T-helper 1 cell treated with Interleukin-12 subunit alpha and Interleukin-12 subunit beta and Interleukin-4 antibody, amounts not matched to agents 30 ng/mL and 1 ng/mL, for 36 hours (primary cell): Measurements from ENCODE around the gene ABHD8. TPM values are rescaled to one million over a fixed set of nuclear protein-coding genes. Genes with fewer than 3 reads are reported as not detected.

Experiments used
- intact Hi-C: fragments of 100-400 bp; cut with micrococcal nuclease; formaldehyde crosslinking; loops from one replicate; pipeline ENCODE4 v1.15.1; 2024
- total RNA-seq: library from RNA; stranded (reverse); gene quantifications from 2 replicates; pipeline ENCODE4 v1.2.3, GENCODE V29; 2022

The ABHD8 gene, protein sequence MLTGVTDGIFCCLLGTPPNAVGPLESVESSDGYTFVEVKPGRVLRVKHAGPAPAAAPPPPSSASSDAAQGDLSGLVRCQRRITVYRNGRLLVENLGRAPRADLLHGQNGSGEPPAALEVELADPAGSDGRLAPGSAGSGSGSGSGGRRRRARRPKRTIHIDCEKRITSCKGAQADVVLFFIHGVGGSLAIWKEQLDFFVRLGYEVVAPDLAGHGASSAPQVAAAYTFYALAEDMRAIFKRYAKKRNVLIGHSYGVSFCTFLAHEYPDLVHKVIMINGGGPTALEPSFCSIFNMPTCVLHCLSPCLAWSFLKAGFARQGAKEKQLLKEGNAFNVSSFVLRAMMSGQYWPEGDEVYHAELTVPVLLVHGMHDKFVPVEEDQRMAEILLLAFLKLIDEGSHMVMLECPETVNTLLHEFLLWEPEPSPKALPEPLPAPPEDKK
- total RNA-seq, result 12.0 and 12.7 TPM in 2 replicates

DNA sequence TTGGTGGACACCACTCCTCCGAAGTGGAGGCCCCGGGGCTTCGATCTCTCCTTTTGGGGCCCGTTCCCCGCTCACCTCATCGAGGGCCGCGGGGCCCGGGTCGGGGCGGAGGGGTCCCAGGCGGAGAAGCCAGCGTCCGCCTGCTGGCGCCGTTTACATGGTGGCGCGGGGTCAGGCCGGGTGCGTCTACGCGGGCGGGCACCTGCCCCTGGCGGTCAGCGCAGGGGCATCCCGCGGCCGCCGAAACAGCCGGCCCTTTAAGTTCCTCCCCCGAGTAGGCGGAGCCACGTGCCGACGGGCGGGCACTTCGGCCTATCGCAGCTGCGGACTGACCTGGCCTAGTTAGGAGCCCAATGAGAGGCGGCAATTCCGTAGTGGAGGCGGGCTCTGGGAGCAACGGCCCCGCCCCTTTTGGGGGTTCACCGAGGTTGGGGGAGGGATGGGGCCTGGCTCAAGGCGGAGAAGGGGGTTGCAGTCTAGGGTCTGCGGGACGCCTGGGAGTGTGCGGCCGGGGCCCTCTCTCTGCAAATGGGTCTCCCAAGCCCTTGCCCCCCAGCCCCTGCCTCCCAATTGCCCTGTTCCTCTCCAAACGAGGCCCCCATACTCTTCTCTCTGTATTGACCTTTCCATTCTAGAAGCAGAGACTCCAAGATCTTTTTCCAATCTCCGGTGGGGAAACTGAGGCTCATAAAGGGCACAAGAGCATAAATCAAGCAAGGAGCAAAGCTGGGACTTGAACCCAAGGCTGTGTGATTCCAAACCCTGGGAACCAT lies at the start of gene ABHD8:
Gene ABHD8, minus strand, starts transcription at position 259 of the 773 bp plus-strand sequence. CDS start 1,809 bp downstream, outside the sequence.
- intact Hi-C loops, result loop anchor here (1.0 to 2.0 kb wide), 4 partner anchors 11 to 717 kb away; partner anchors contain the start of genes COLGALT1, HAUS8 and MYO9B

DNA sequence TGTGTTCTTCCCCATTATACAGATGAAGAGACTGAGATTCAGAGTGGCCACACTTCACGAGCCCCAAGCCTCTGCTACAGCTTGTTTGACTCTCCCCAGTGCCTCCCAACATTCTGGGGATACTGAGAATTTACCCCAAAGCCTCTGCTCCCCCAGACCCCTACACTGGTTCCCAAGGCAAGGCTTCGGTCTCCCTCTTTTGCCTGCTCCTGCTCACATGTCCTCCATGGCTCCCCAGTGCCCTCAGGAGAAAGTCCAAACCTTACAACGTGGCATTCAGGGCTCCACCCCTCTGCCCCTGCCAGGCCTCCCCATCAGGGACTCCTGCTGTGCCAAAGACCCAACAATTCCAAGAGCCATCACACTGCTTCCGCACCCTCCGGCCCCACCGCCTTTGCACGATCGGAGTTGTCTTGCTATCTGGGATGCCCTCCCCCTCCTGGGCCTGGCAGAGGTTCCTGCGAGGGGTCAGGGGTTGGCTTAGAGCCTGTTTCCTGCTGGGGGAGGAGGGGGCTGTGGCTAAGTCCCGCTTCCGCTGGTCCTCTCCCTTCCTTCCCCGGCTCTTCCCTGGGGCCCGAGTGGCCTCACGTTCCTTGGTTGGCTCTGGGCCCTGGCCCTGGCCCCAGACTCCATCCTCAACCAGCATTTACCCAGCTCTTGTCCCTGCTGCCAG lies 49.5 kb upstream of the ABHD8 start:
- intact Hi-C loops, result no loop called here

DNA sequence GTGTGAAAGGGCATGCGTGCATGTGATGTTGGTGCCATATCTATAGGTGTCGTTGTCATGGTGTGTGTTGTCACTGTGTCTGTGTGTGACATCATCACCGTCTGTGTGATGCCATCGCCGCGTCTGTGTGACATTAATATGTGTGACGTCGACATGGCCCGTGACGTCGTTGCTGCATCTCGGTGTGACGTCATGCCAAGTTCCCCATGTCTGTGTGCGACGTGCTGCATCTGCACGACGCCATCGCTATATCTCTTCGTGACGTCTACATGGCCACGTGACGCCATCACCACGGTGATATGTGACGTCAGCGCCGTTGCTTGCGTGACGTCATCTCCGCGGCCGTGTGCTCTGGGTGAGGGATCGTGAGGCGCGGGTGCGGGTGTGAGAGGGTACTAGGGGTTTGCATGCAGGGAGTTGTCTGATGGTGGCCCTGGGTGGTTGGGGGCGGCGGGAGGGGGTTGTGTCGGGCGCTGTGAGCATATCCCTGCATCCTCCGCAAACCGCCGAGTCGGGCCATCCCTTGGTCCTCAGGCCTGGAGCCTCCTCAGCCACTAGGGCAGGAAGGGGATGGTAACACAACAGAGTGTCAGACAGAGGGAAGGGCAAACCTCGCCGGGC lies 48.7 kb upstream of the ABHD8 start:
- intact Hi-C loops, result no loop called here

DNA sequence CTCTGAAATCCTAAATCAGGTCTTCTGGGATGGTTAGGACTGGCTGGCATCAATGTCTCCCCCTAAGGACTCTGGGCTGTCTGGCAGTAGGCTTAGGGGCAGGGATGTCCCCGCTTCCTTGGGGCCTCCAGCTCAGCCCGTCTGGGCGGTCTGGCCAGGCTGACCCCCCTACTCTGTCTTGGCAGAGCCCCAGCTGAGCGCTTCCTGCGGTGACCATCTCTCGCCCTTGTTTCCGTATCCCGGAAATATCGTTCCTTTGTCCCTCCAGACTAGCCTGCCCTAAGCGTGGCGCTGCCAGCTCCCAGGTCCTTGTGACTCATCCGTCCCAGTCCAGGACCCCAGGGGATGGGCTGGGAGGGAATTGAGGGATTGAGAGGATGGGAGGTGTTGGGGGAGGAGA lies 45.5 kb upstream of the ABHD8 start:
- intact Hi-C loops, result no loop called here

DNA sequence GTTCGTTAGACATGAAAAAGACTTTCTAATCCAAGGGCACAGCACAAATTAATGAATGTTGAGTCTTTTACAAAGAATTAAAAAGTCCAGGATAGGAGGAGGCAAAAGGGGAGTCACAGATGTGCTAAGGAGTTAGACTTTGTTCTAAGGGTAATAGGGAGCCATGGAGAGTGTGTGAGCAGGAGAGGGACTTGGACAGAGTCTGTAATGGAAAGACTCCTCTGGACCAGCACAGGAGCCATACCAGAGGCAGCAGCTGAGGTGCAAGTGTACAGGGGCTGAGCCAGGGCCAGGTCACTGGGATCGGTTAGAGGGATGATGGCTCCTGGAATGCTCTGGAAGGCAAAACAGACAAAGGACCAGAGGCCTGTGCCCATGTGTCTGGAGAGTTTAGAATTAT lies 44.7 kb upstream of the ABHD8 start:
- intact Hi-C loops, result no loop called here

DNA sequence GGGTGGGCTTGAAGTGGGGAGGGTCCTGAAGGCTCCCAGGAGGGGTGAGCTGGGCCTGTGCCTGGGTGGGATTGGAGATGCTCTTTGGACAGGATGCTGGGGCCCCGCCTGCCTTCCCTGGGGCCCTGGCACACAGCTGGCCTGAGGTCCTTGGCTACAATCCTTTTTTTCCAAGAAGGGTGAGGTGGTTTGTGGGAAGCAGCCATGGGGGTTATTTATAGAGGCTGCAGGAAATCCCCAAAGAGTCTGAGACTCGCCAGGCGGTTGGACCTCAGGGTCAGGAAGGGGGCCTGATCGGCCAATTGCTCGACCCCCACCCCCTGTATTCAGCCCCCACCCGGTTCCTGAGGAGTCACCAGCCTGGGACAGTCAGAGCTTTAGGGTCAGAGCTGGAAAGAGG lies 44.1 kb upstream of the ABHD8 start:
- intact Hi-C loops, result no loop called here

DNA sequence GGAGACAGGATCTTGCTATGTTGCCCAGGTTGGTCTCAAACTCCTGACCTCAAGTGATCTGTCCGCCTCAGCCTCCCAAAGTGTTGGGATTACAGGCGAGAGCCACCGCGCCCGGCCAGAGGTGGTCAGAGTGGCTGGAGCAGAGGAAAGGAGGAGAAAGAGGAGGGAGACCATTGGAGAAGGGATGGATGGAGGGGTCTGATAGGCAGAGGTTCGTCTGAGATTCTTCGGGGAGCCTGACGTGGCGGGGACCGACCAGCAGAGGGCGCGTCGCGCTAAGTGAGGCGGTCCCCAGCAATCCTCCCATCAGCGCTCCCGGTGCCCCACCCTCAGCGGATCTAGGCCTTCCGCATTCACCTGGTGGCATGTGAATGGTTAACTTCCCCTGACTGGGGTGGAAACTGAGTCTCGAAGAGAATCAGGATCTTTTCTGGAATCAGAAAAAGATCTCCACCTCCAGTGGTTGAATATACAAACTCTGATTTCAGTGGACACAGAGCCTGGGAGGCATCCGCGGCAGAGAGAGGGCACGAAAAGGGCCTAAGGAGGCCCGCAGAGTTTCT lies 43.0 kb upstream of the ABHD8 start:
- intact Hi-C loops, result loop anchor here (1.0 kb wide), 5 partner anchors 9 to 124 kb away; partner anchors contain the start of genes GTPBP3 and SLC27A1

DNA sequence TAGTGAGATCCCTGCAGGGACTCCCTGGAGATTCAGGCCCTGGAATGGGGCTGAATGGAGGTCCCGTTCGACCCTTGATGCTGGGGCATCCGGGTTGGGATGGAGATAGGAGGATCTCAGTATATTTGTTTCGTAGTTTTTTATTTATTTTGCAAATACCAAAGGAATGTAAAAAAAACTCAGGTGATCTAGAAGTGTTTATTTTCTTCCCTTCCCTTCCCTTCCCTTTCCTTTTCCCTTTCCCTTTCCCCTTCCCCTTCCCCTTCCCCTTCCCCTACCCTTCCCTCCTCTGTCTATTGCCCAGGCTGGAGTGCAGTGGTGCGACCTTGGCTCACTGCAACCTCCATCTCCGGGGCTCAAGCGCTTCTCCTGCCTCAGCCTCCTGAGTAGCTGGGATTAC lies 38.6 kb upstream of the ABHD8 start:
- intact Hi-C loops, result no loop called here

DNA sequence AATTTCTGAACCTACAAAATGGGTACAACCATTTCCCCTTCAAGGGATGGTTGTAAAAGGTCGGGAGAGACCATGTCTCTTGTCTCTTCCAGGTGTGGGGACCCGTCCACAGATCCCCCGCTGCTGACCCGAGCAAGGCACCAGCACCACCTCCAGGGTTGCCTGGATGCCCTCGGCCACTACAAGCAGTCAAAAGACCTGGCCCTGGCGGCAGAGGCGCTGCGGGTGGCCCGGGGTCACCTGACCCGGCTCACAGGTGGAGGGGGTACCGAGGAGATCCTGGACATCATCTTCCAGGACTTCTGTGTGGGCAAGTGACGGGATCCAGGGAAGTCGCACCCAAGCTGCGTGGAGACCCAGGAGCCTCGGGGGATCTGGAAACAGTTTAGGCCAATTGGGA lies 38.2 kb upstream of the ABHD8 start:
- intact Hi-C loops, result no loop called here

DNA sequence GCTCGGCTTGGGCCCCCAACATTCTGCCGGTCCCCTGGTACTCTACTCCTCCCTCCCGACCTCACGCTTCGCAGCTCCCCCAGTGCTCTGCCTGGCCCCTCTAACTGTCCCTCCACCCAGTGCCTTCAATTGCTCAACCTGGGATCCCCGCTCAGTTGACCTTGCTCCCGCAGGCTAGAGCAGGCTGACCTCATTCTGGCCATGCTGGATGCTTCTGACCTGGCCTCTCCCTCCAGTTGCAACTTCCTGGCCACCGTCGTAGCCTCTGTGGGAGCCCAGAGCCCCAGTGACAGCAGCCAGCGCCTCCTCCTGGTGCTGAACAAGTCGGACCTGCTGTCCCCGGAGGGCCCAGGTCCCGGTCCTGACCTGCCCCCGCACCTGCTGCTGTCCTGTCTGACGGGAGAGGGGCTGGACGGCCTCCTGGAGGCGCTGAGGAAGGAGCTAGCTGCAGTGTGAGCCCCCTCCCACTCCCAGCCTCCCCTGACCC lies 37.7 kb upstream of the ABHD8 start:
- intact Hi-C loops, result no loop called here

DNA sequence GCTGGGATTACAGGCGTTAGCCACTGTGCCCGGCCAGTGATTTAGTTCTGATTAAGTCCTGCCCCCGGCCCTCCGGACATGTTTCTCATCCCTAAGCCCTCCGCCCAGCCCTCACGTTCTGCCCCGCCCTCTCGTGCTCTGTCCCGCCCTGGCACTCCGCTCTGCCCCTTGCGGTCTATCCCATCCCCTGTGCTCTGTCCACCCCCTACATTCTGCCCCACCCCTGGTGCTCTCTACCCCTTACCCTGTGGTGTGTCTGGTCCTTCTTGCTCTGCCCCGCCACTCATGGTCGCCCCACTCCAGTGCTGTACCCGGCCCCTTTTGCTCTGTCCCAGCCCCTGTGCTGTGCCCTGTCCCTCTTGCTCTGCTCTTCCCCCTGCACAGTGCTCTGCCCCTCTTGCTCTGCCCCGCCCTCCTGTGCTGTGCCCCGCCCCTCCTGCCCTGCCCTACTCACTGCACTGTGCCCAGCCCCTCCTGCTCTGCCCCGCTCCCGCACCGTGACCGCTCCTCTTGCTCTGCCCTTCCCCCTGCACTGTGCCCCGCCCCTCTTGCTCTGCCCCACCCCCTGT lies 37.2 kb upstream of the ABHD8 start:
- intact Hi-C loops, result no loop called here

DNA sequence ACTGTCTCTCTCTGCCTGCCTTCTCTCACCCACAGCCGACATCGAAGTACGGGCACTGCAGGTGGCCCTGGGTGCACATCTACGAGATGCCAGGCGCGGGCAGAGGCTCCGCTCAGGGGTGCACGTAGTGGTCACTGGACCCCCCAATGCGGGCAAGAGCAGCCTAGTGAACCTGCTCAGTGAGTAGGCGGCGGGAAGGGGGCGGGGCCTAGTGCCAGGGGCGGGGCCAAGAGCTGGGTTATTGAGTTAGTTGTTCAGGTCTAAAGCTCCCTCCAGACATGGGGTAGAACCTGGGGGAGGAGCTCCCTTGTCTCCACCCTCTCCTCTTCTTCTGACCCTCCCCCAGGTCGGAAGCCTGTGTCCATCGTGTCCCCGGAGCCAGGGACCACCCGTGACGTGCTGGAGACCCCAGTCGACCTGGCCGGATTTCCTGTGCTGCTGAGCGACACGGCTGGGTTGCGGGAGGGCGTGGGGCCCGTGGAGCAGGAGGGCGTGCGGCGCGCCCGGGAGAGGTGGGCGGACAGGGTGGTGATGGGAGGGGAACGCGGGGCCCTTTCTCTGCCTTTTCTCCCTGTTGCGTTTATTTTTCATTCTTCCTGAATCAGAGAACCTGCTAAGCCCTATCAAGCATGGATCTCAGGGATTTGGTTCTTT lies 36.0 kb upstream of the ABHD8 start:
- intact Hi-C loops, result loop anchor here (10.0 kb wide), 1 partner anchor 516 kb away; the partner anchor contains the start of gene RPL18A

DNA sequence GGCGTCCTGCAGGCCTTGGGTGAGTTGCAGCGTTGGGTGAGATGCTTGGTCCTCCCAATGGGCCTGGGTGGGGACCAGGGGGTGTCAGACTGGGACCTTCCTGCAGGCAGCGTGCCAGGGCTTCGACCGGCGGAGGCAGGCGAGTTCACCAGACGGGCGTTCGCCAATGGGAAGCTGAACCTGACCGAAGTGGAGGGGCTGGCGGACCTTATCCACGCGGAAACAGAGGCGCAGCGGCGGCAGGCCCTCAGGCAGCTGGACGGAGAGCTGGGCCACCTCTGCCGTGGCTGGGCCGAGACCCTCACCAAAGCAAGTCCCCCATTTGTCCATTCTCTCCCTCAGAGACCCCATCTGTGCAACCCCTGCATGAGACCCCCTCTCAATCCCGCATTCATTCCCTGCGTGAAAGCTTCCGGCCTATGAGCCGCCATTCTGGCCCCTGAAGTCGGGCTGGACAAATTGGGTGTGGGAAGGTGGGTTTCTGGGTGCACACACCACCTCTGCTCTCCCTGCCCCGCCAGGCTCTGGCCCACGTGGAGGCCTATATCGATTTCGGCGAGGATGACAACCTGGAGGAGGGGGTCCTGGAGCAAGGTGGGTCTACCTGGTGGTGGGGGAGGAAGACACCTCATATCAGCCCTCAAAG lies 35.3 kb upstream of the ABHD8 start:
- intact Hi-C loops, result loop anchor here (10.0 kb wide), 1 partner anchor 516 kb away; the partner anchor contains the start of gene RPL18A

DNA sequence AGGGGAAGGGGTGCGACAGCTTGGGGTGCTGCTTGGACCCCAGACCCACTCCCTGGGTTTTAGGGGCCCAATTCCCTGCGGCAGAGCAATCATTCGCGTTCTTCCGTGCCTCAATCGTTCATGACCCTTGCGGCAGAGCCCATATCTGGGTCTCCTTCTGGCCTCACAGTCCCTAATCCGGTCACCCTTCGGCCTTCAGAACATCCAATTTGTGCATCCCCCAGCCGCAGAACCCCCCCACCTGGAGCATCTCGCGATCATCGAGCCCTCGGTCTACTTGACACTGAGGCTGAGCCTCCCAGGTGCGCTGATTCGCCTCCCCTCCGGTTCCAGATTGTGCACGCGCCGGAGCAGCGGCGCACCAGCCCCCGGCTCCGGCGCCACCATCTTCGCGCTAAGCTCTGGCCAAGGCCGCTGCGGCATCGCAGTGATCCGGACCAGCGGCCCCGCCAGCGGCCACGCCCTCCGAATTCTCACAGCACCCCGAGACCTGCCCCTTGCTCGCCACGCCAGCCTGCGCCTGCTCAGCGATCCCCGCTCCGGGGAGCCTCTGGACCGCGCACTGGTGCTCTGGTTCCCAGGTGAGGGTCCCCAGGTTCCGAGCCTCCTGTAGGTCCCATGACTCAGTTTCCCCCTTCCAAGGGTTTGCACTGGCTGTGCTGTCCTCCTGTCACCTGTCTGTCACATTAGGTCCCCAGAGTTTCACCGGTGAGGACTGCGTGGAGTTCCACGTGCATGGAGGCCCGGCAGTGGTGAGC lies 34.6 kb upstream of the ABHD8 start:
- intact Hi-C loops, result loop anchor here (1.0 to 10.0 kb wide), 16 partner anchors 8 to 679 kb away; partner anchors contain the start of genes BABAM1, DDA1, HAUS8 and MYO9B

DNA sequence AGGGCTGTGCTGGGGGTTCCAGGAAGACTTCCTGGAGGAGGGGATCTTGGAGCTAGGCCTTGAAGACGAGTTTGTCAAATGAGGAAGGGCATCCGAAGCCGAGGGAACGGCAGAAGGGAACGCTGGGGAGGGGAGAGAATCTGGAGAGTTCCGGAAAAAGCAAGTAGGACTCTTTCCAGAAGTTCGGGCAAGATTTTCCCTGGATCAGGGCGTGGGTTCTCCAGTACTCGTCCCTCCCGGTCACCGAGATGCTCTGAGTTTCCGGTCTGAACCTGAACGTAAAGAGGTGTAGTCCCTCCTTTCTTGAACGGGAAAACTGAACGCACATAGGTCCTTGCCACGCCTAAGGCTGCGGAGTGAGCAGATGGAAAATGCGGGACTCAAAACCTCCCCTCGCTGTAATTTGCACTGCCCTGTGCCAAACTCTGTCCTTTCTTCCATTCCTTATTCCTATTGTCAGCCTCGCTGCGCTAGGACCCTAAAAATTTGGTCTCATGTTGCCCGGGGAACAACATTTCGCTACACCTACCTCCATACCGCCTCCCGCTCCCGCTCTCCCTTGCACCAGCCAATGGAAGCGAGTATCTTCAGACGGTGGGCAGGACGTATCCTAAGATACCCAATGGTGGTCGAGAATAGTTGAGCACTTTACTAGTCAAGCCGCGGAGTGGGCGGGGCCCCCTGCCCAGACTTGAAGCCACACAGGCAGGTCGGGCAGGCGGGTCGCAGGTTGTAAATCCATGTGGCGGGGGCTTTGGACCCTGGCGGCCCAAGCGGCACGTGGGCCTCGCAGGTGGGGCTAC lies 33.8 kb upstream of the ABHD8 start, which contains the start of gene GTPBP3:
Gene GTPBP3, plus strand, starts transcription at position 682 of the 803 bp plus-strand sequence. Its CDS starts 59 bp downstream, at position 741.
- intact Hi-C loops, result loop anchor here (1.0 to 10.0 kb wide), 16 partner anchors 9 to 678 kb away; partner anchors contain the start of genes BABAM1, DDA1, HAUS8 and MYO9B

DNA sequence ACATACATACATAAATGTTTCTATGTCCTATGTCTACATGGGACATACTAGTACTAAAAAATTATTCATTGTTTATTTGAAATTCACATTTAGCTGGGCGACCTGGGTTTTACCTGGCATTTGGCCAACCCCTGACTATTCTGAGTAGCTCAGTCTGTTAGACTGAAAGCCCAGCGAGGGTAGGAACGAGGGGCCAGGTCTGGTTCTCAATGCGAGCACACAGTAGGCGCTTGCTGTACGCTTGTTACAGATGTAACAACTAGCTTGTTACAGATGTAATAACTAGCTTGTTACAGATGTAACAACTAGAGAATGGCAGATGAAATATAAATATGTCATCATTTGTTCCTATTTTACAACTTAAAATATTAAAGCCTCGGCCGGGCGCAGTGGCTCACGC lies 32.4 kb upstream of the ABHD8 start:
- intact Hi-C loops, result loop anchor here (10.0 kb wide), 1 partner anchor 519 kb away; the partner anchor contains the start of gene RPL18A
